WTC11 (cell line): Measurements from ENCODE around the gene TSPAN32. TPM values are rescaled to one million over a fixed set of nuclear protein-coding genes. Genes with fewer than 3 reads are reported as not detected.
A peak's percentile ranks its signal among the peaks of the same experiment; 100 is the strongest.

Experiments used
- ATAC-seq: fragments of 200-7000 bp; cut with Tn5 transposase; 2 replicates; pipeline ENCODE4 v1.10.0; 2021; ENCODE audit warnings: mild to moderate bottlenecking, moderate library complexity
- CTCF ChIA-PET: fragments of 300-600 bp; sonication (Branson Sonifier 250); formaldehyde crosslinking; loops from one replicate; lab custom pipeline; 2021; ENCODE audit warnings: antibody characterized with exemption; lab: Charles Lee
- POLR2A ChIA-PET: fragments of 350-600 bp; sonication (Branson Sonifier 250); formaldehyde crosslinking; loops from one replicate; lab custom pipeline; 2021; ENCODE audit warnings: antibody characterized with exemption; lab: Charles Lee
- DNase-seq: peaks from one replicate; pipeline ENCODE4 v3.0.0; 2021; ENCODE audit warnings: low spot score
- H3K27ac Mint-ChIP-seq: 2 replicates; pipeline ENCODE4 v1.8.0; 2021; ENCODE audit warnings: mixed read lengths
- H3K27me3 Mint-ChIP-seq: 2 replicates; pipeline ENCODE4 v1.8.0; 2021; ENCODE audit warnings: low read depth, mild to moderate bottlenecking, moderate library complexity, mixed read lengths
- H3K36me3 Mint-ChIP-seq: 2 replicates; pipeline ENCODE4 v1.8.0; 2021; ENCODE audit warnings: mixed read lengths
- H3K4me1 Mint-ChIP-seq: 2 replicates; pipeline ENCODE4 v1.8.0; 2022; ENCODE audit warnings: mixed read lengths
- H3K4me3 Mint-ChIP-seq: 2 replicates; pipeline ENCODE4 v1.8.0; 2021; ENCODE audit warnings: mild to moderate bottlenecking, moderate library complexity, mixed read lengths
- H3K9me3 Mint-ChIP-seq: 2 replicates; pipeline ENCODE4 v1.8.0; 2021; ENCODE audit warnings: mixed read lengths
- E2F4 ChIP-seq: sonication (generic); formaldehyde crosslinking; IDR thresholded peaks from 2 replicates; pipeline ENCODE4 v1.8.1; 2022; ENCODE audit warnings: low read depth, mild to moderate bottlenecking, moderate library complexity, missing genetic modification reagents, borderline replicate concordance
- E2F5 ChIP-seq: sonication (generic); formaldehyde crosslinking; IDR thresholded peaks from 2 replicates; pipeline ENCODE4 v1.8.1; 2022; ENCODE audit warnings: mild to moderate bottlenecking, moderate library complexity, missing genetic modification reagents
- FOXK1 ChIP-seq: sonication (generic); formaldehyde crosslinking; IDR thresholded peaks from 2 replicates; pipeline ENCODE4 v1.8.0; 2022; ENCODE audit warnings: mild to moderate bottlenecking, moderate library complexity, missing genetic modification reagents
- GRHL2 ChIP-seq: fragments of 250-450 bp; sonication (Bioruptor Pico); IDR thresholded peaks from 2 replicates; pipeline ENCODE4 v1.8.0; 2022; ENCODE audit warnings: mild to moderate bottlenecking, moderate library complexity; ENCODE audit not compliant: insufficient replicate concordance, severe bottlenecking
- IRF1 ChIP-seq: sonication (generic); formaldehyde crosslinking; IDR thresholded peaks from 2 replicates; pipeline ENCODE4 v1.8.0; 2023; ENCODE audit warnings: missing genetic modification reagents
- MXD4 ChIP-seq: fragments of 250-450 bp; sonication (Bioruptor Pico); IDR thresholded peaks from 2 replicates; pipeline ENCODE4 v1.8.0; 2021; ENCODE audit warnings: mild to moderate bottlenecking, moderate library complexity, borderline replicate concordance
- NR1H2 ChIP-seq: sonication (generic); formaldehyde crosslinking; IDR thresholded peaks from 2 replicates; pipeline ENCODE4 v1.9.0; 2021; ENCODE audit warnings: mild to moderate bottlenecking, moderate library complexity, missing genetic modification reagents
- NR2C2 ChIP-seq: sonication (generic); formaldehyde crosslinking; IDR thresholded peaks from 2 replicates; pipeline ENCODE4 v1.8.0; 2022; ENCODE audit warnings: mild to moderate bottlenecking, missing genetic modification reagents
- OVOL2 ChIP-seq: fragments of 250-450 bp; sonication (Bioruptor Pico); IDR thresholded peaks from 2 replicates; pipeline ENCODE4 v1.9.0; 2021; ENCODE audit warnings: mild to moderate bottlenecking, borderline replicate concordance
- RORB ChIP-seq: fragments of 250-450 bp; sonication (Bioruptor Pico); IDR thresholded peaks from 2 replicates; pipeline ENCODE4 v1.9.0; 2021; ENCODE audit warnings: mild to moderate bottlenecking
- SMAD3 ChIP-seq: sonication (generic); formaldehyde crosslinking; IDR thresholded peaks from 2 replicates; pipeline ENCODE4 v1.8.0; 2022; ENCODE audit warnings: missing genetic modification reagents, mild to moderate bottlenecking, borderline replicate concordance
- SOX15 ChIP-seq: fragments of 250-450 bp; sonication (Bioruptor Pico); IDR thresholded peaks from 2 replicates; pipeline ENCODE4 v1.9.0; 2021; ENCODE audit warnings: mild to moderate bottlenecking
- SP1 ChIP-seq: sonication (generic); formaldehyde crosslinking; conservative IDR thresholded peaks from 2 replicates; pipeline ENCODE4 v1.8.1; 2022; ENCODE audit warnings: missing genetic modification reagents
- ZNF317 ChIP-seq: sonication (generic); formaldehyde crosslinking; IDR thresholded peaks from 2 replicates; pipeline ENCODE4 v1.8.1; 2023; ENCODE audit warnings: low read depth, mild to moderate bottlenecking, moderate library complexity, missing genetic modification reagents, borderline replicate concordance
- ZNF396 ChIP-seq: fragments of 250-450 bp; sonication (Bioruptor Pico); IDR thresholded peaks from 2 replicates; pipeline ENCODE4 v1.8.0; 2021; ENCODE audit warnings: mild to moderate bottlenecking, moderate library complexity, borderline replicate concordance
- total RNA-seq: library from RNA; stranded (reverse); gene quantifications from 3 replicates; pipeline ENCODE4 v1.2.3, GENCODE V29; 2021
- TF ChIP-seq, protein P1 (sequence below): sonication (generic); formaldehyde crosslinking; IDR thresholded peaks from 2 replicates; pipeline ENCODE4 v1.8.1; 2023; ENCODE audit warnings: mild to moderate bottlenecking, missing genetic modification reagents, moderate library complexity
- TF ChIP-seq, protein P2 (sequence below): fragments of 250-450 bp; sonication (Bioruptor Pico); IDR thresholded peaks from 2 replicates; pipeline ENCODE4 v2.1.2; 2022; ENCODE audit warnings: mild to moderate bottlenecking, moderate library complexity
- TF ChIP-seq, protein P3 (sequence below): fragments of 200-600 bp; IDR thresholded peaks from 2 replicates; pipeline ENCODE4 v1.8.0; 2022; ENCODE audit warnings: antibody characterized with exemption
- TF ChIP-seq, protein P4 (sequence below): sonication (generic); formaldehyde crosslinking; IDR thresholded peaks from 2 replicates; pipeline ENCODE4 v1.8.1; 2022; ENCODE audit warnings: missing genetic modification reagents, borderline replicate concordance
- TF ChIP-seq, protein P5 (sequence below): sonication (generic); formaldehyde crosslinking; IDR thresholded peaks from 2 replicates; pipeline ENCODE4 v1.8.1; 2023; ENCODE audit warnings: mild to moderate bottlenecking, moderate library complexity, missing genetic modification reagents

TSPAN32 gene
- total RNA-seq, 1 experiment from 2014 or later = not detected

DNA sequence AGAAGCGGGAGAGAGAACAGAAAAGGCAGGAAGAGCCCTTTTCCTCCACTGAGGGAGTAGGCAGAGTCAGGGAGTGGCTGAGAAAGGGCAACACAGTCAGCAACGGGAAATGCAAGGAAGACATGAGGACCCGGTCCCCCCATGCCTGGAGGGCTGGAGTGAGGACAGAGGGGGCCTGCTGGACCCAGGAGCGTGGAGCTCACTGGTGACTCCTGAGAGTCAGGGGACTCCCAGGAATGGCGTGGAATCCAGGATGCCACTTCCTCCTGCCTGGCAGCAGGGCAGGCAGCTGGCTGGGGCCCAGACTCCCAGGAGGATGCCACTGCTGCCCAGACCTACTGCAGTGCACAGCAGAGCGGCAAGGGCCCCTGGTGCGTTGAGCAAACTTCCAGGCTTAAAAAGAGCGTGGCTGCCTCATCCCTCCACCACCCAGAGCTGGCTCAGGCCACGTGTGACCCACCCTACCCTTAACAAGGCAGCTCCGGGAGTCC is 11.4 kb upstream of the TSPAN32 start:
- ChIA-PET CTCF (no interaction called here), POLR2A (no interaction called here)
- no peaks in the 10 kb centered on the region for H3K9me3 Mint-ChIP-seq
- H3K36me3 Mint-ChIP-seq = no peaks in the 10 kb centered on the region
- ATAC-seq (no peak), DNase-seq (peak; percentile 9)
- H3K27ac Mint-ChIP-seq = no peak overlapping the region
- H3K27me3 Mint-ChIP-seq = peaks cover 55% of the 10 kb centered on the region
- H3K4me1 Mint-ChIP-seq = peaks cover 8% of the 10 kb centered on the region; the same call in 1 of the 2 replicates
- H3K4me3 Mint-ChIP-seq = no peak overlapping the region
- TF ChIP-seq, protein P1, sequence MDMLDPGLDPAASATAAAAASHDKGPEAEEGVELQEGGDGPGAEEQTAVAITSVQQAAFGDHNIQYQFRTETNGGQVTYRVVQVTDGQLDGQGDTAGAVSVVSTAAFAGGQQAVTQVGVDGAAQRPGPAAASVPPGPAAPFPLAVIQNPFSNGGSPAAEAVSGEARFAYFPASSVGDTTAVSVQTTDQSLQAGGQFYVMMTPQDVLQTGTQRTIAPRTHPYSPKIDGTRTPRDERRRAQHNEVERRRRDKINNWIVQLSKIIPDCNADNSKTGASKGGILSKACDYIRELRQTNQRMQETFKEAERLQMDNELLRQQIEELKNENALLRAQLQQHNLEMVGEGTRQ (CRISPR knock-in tag) = no peak
- no peak for TF ChIP-seq NR1H2
- no peak for TF ChIP-seq NR2C2 (CRISPR knock-in tag)
- no peak for TF ChIP-seq RORB (CRISPR knock-in tag)
- TF ChIP-seq GRHL2 (CRISPR knock-in tag) = no peak
- TF ChIP-seq OVOL2 (CRISPR knock-in tag) = no peak
- TF ChIP-seq, protein P2, sequence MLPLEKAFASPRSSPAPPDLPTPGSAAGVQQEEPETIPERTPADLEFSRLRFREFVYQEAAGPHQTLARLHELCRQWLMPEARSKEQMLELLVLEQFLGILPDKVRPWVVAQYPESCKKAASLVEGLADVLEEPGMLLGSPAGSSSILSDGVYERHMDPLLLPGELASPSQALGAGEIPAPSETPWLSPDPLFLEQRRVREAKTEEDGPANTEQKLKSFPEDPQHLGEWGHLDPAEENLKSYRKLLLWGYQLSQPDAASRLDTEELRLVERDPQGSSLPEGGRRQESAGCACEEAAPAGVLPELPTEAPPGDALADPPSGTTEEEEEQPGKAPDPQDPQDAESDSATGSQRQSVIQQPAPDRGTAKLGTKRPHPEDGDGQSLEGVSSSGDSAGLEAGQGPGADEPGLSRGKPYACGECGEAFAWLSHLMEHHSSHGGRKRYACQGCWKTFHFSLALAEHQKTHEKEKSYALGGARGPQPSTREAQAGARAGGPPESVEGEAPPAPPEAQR (CRISPR knock-in tag) = no peak
- no peak for TF ChIP-seq SMAD3
- TF ChIP-seq MXD4 (CRISPR knock-in tag) = no peak
- TF ChIP-seq, protein P3, sequence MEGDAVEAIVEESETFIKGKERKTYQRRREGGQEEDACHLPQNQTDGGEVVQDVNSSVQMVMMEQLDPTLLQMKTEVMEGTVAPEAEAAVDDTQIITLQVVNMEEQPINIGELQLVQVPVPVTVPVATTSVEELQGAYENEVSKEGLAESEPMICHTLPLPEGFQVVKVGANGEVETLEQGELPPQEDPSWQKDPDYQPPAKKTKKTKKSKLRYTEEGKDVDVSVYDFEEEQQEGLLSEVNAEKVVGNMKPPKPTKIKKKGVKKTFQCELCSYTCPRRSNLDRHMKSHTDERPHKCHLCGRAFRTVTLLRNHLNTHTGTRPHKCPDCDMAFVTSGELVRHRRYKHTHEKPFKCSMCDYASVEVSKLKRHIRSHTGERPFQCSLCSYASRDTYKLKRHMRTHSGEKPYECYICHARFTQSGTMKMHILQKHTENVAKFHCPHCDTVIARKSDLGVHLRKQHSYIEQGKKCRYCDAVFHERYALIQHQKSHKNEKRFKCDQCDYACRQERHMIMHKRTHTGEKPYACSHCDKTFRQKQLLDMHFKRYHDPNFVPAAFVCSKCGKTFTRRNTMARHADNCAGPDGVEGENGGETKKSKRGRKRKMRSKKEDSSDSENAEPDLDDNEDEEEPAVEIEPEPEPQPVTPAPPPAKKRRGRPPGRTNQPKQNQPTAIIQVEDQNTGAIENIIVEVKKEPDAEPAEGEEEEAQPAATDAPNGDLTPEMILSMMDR = no peak
- no peak for TF ChIP-seq FOXK1
- TF ChIP-seq E2F5 = no peak

GRCh38 chr11:2293531-2293971 is 8.3 kb upstream of the TSPAN32 start:
- ATAC-seq (no peak), DNase-seq (peak; percentile 11)
- H3K27ac Mint-ChIP-seq = peak overlapping the region; percentile 13; the same call in 1 of the 2 replicates
- H3K4me1 Mint-ChIP-seq = peaks cover 8% of the 10 kb centered on the region; the same call in 1 of the 2 replicates
- POLR2A ChIA-PET = no interaction called here
- peaks cover 31% of the 10 kb centered on the region for H3K27me3 Mint-ChIP-seq
- H3K9me3 Mint-ChIP-seq = no peaks in the 10 kb centered on the region
- H3K4me3 Mint-ChIP-seq = no peak overlapping the region
- CTCF ChIA-PET = no interaction called here
- H3K36me3 Mint-ChIP-seq = no peaks in the 10 kb centered on the region
- TF ChIP-seq GRHL2 (CRISPR knock-in tag) (no peak), ZNF396 (no peak), IRF1 (CRISPR knock-in tag) (no peak), SP1 (no peak), SOX15 (CRISPR knock-in tag) (no peak), ZNF317 (CRISPR knock-in tag) (no peak), E2F4 (CRISPR knock-in tag) (no peak)
- TF ChIP-seq, protein P4, sequence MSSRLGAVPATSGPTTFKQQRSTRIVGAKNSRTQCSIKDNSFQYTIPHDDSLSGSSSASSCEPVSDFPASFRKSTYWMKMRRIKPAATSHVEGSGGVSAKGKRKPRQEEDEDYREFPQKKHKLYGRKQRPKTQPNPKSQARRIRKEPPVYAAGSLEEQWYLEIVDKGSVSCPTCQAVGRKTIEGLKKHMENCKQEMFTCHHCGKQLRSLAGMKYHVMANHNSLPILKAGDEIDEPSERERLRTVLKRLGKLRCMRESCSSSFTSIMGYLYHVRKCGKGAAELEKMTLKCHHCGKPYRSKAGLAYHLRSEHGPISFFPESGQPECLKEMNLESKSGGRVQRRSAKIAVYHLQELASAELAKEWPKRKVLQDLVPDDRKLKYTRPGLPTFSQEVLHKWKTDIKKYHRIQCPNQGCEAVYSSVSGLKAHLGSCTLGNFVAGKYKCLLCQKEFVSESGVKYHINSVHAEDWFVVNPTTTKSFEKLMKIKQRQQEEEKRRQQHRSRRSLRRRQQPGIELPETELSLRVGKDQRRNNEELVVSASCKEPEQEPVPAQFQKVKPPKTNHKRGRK = no peak
- TF ChIP-seq, protein P5, sequence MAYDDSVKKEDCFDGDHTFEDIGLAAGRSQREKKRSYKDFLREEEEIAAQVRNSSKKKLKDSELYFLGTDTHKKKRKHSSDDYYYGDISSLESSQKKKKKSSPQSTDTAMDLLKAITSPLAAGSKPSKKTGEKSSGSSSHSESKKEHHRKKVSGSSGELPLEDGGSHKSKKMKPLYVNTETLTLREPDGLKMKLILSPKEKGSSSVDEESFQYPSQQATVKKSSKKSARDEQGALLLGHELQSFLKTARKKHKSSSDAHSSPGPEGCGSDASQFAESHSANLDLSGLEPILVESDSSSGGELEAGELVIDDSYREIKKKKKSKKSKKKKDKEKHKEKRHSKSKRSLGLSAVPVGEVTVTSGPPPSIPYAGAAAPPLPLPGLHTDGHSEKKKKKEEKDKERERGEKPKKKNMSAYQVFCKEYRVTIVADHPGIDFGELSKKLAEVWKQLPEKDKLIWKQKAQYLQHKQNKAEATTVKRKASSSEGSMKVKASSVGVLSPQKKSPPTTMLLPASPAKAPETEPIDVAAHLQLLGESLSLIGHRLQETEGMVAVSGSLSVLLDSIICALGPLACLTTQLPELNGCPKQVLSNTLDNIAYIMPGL = no peak
- TF ChIP-seq, protein P1 (CRISPR knock-in tag) = no peak
